ENCODE data around the gene SUGP1.

The SUGP1 gene

DNA sequence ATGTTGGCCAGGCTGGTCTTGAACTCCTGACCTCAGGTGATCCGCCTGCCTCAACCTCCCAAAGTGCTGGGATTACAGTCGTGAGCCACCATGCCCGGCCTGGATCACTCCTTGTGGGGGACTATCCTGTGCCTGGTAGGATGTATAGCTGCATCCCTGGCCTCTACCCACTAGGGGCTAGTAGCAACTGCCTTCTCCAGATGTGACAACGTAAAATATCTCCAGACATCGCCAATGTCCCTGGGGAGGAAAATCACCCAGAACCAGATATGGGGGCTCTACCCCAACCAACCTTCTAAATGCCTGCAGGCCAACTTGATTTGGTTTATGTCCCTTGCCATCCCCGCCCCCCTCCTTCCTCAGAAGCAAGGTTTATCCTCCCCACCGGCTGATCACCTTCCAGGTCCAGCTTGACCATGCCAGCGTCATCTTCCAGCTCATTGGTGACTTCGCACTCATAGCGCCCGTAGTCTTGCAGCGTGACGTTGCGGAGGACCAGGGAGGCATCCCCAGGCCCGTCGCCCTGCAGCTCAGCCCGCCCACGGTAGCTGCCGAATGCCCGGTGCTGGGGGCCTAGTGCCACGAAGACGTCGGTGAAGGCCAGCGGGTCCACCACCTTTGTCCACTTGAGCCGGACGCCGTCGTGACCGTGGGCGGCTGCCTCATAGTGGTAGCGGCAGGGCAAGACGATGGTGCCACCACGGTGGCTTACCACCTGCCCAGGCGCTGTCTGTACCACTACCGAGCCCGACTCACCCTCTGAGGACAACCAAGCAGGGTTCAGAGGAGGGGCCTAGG, 59.7 kb downstream of the SUGP1 start:
- H3K27me3 ChIP-seq (ENCODE audit: low read depth, low read length), result peaks cover 8% of the 10 kb centered on the region
- no peak overlapping the region for H3K4me2 ChIP-seq (ENCODE audit: low read length)
- no peaks in the 10 kb centered on the region for H3K4me1 ChIP-seq (ENCODE audit: low read length)
- H2AFZ ChIP-seq (ENCODE audit: low read depth, low read length), result no peak overlapping the region
- no peaks in the 10 kb centered on the region for H3K79me2 ChIP-seq (ENCODE audit: low read length)
- no peak for TF ChIP-seq EZH2phosphoT487 (IDR thresholded peaks at IDR 0.05; ENCODE audit: low read depth)
- TF ChIP-seq CTCF (IDR thresholded peaks at IDR 0.05; ENCODE audit: low read depth, low read length), result no peak
- no peaks in the 10 kb centered on the region for H3K36me3 ChIP-seq (replicated peaks; ENCODE audit: low read depth, low read length)
- H3K9me3 ChIP-seq (ENCODE audit: insufficient read depth, low read length), result no peaks in the 10 kb centered on the region
- H3K4me3 ChIP-seq (ENCODE audit: low read length), result no peak overlapping the region
- H3K27ac ChIP-seq (ENCODE audit: low read length), result no peak overlapping the region
- no peak overlapping the region for H3K9ac ChIP-seq (ENCODE audit: low read length)
- no peaks in the 10 kb centered on the region for H4K20me1 ChIP-seq (ENCODE audit: insufficient read depth, low read length)

GRCh38 chr19:19259741-19260140, 60.6 kb downstream of the SUGP1 start:
- Histone ChIP-seq H3K9me3 (ENCODE audit: insufficient read depth, low read length) (no peaks in the 10 kb centered on the region), H3K4me1 (ENCODE audit: low read length) (no peaks in the 10 kb centered on the region), H2AFZ (ENCODE audit: low read depth, low read length) (no peak overlapping the region), H3K27me3 (ENCODE audit: low read depth, low read length) (peaks cover 14% of the 10 kb centered on the region), H3K79me2 (ENCODE audit: low read length) (no peaks in the 10 kb centered on the region), H3K27ac (ENCODE audit: low read length) (no peak overlapping the region), H3K9ac (ENCODE audit: low read length) (no peak overlapping the region), H3K36me3 (replicated peaks; ENCODE audit: low read depth, low read length) (no peaks in the 10 kb centered on the region), H3K4me3 (ENCODE audit: low read length) (no peak overlapping the region), H3K4me2 (ENCODE audit: low read length) (no peak overlapping the region), H4K20me1 (ENCODE audit: insufficient read depth, low read length) (no peaks in the 10 kb centered on the region)
- no peak for TF ChIP-seq EZH2phosphoT487 (IDR thresholded peaks at IDR 0.05; ENCODE audit: low read depth)
- no peak for TF ChIP-seq CTCF (IDR thresholded peaks at IDR 0.05; ENCODE audit: low read depth, low read length)

- TF ChIP-seq CTCF (IDR thresholded peaks at IDR 0.05; ENCODE audit: low read depth, low read length) (no peak), EZH2phosphoT487 (IDR thresholded peaks at IDR 0.05; ENCODE audit: low read depth) (no peak)
- H3K36me3 ChIP-seq (replicated peaks; ENCODE audit: low read depth, low read length), result no peaks in the 10 kb centered on the region
- H3K9me3 ChIP-seq (ENCODE audit: insufficient read depth, low read length), result no peaks in the 10 kb centered on the region
Observed at GRCh38 chr19:19258589-19259338, 61.5 kb downstream of the SUGP1 start.

DNA sequence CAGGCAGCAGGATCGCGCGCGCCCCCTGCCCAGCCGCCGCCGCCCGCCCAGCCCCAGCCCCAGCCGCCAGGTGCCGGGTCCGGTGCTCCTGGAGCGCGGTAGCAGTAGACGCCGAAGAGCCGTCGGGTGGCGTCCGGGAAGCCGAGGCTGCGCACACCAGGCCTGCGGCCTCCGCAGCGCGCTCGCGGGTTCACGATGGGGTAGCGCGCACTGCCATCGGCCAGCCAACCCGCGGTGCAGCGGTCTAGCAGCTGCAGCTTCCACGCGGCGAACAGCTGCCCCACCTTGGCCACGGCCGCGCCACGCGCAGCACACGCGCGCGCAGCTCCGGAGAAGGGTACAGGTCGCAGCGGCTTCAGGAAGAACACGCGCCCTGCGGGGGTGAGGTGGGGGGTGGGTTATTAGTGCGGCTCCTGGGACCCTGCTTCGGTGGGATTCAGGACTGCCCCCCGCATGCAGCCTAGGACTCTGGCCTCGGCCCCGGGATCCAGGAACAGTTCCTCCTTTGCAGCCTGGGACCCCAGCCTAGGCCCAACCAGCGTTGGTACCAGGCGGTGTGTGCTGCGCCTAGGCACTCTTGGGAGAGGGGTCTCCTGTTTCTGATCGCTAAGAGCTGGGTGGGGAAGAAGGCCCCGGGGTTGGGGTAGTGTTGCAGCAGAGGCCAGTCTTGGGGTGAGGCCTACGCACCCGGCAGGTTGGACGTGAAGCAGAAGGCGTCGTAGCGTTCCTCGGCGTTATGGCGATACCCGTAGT, 62.3 kb downstream of the SUGP1 start:
- Histone ChIP-seq H3K9me3 (ENCODE audit: insufficient read depth, low read length) (no peaks in the 10 kb centered on the region), H3K27ac (ENCODE audit: low read length) (no peak overlapping the region), H4K20me1 (ENCODE audit: insufficient read depth, low read length) (no peaks in the 10 kb centered on the region), H3K36me3 (replicated peaks; ENCODE audit: low read depth, low read length) (no peaks in the 10 kb centered on the region), H3K4me1 (ENCODE audit: low read length) (no peaks in the 10 kb centered on the region), H3K27me3 (ENCODE audit: low read depth, low read length) (peaks cover 15% of the 10 kb centered on the region), H3K4me2 (ENCODE audit: low read length) (no peak overlapping the region), H2AFZ (ENCODE audit: low read depth, low read length) (no peak overlapping the region), H3K79me2 (ENCODE audit: low read length) (no peaks in the 10 kb centered on the region), H3K9ac (ENCODE audit: low read length) (no peak overlapping the region), H3K4me3 (ENCODE audit: low read length) (no peak overlapping the region)
- TF ChIP-seq EZH2phosphoT487 (IDR thresholded peaks at IDR 0.05; ENCODE audit: low read depth), result no peak
- TF ChIP-seq CTCF (IDR thresholded peaks at IDR 0.05; ENCODE audit: low read depth, low read length), result no peak

More at GRCh38 chr19:19258589-19259338, 61.5 kb downstream of the SUGP1 start:
- no peaks in the 10 kb centered on the region for H4K20me1 ChIP-seq (ENCODE audit: insufficient read depth, low read length)
- H3K4me1 ChIP-seq (ENCODE audit: low read length), result no peaks in the 10 kb centered on the region
- H3K4me2 ChIP-seq (ENCODE audit: low read length), result no peak overlapping the region
- H3K79me2 ChIP-seq (ENCODE audit: low read length), result no peaks in the 10 kb centered on the region
- no peak overlapping the region for H3K27ac ChIP-seq (ENCODE audit: low read length)
- no peak overlapping the region for H3K4me3 ChIP-seq (ENCODE audit: low read length)
- H3K27me3 ChIP-seq (ENCODE audit: low read depth, low read length), result peaks cover 15% of the 10 kb centered on the region
- H3K9ac ChIP-seq (ENCODE audit: low read length), result no peak overlapping the region
- no peak overlapping the region for H2AFZ ChIP-seq (ENCODE audit: low read depth, low read length)

Data from OCI-LY3 (cell line).